ENCODE measurements around the gene GRB10.

The GRB10 gene

GRCh38 chr7:50713123-50713965 is 69.4 kb downstream of the GRB10 start:
- DNase-seq: no peak

- no peak for DNase-seq
Observed at GRCh38 chr7:50712252-50713122, 70.2 kb downstream of the GRB10 start.

DNA sequence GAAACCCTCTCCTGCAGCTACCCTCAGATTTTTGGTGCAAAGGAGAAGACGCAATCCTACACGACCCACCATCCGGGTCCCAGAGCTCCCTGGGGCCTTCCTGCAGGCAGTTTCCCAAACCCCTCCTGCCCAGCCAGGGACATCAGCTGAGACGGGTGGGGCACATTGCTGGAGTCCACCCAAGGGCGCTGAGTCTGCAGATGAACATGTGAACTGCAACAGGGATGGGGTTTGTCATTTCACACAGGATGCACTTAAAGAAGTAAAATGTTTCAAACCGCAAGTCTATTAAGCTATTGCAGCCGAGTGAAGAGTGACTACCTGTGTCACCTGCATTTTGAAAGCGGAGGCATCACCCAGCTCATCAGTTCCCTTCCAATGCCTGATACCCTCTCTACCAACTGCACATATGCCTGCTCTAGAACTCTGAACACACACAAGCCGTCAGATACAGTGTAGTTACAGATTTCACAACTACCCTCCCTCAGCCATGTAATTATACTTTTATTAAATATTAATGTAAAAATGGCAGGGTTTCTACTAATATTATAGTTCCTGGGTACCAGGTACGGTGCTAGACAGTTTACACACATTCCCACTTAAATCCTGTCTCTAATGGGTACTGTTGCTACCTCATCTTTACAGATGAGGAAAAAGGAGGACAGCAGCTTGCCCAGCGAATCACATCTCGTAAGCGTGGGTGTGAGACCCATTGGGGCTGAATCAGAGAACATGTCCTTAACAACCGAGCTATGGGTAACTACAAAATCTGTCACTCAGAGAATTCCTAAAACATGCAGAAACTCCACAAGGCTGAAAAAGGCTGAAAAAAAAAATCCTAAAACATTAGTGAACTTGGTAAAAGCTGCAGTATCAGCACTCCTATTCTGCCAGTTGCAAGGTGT is 71.2 kb downstream of the GRB10 start:
- no peak for DNase-seq

DNA sequence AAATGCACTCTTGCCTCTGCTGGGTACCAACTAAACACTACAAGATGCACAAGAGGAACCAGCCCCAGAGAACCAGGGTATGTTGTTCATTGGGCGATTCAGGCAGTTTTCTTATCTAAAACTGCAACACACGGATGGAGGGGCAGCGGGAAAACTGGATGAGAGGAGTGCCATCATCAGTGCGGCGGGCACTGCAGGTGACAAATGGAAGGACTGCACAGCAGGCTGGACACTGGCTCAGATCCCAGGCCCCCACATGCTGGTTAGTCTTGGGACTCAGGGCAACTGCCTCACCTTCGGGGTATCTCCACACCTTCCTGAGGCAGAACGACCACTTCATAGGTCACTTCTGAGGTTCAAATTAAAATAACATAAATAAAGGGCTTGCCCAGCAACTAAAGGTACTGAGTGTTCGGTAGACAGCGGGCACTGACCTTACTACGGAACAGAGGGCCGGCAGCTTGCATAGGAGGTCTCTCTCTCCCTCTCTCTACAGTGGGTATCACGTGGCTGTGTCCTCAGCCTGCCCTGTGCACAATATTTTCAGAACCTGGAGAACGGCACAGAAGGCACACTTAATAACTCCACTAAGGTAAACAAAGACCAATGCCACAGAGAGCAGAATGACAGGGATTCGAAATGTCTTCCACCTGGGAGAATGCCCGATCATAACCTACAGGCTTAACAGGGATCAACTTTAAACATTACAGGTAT is 72.1 kb downstream of the GRB10 start:
- no peak for DNase-seq

- DNase-seq: no peak
Observed at GRCh38 chr7:50709151-50709550, 73.5 kb downstream of the GRB10 start.

DNA sequence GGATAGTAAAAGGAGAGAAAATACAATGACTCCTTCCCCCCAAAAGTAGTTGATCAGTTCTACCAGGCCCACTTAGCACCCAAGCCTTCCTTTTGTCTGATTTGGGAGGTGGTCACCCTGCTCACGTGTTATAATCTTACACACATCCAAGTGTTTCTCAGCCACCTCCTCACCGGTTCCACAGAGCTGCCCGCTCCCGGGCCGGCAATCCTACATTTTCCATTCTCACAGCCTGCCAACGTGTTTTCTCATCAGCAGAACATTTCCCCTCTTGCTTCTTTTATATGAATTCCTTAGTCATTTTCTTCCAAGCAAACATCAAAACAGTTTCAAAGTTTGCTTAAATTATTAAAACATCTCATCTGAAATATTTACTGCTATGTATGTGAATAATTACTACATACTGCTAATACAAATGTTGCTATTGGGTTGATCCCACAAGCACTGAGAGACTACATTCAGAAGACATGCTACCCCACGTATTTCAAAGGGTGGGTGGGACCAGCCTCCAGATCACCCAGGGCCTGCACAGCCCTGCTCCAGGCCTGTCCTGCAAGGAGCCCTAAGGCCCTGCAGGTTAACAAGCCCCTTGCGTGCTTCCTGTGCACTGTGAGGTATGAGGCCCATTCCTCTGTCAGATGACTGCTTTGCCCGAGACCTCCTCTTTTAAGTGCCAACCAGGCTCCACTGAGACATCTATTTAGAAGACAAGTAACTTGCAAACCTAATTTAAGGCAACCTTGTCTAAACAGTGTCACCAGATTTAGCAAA is 75.3 kb downstream of the GRB10 start:
- DNase-seq: no peak

DNA sequence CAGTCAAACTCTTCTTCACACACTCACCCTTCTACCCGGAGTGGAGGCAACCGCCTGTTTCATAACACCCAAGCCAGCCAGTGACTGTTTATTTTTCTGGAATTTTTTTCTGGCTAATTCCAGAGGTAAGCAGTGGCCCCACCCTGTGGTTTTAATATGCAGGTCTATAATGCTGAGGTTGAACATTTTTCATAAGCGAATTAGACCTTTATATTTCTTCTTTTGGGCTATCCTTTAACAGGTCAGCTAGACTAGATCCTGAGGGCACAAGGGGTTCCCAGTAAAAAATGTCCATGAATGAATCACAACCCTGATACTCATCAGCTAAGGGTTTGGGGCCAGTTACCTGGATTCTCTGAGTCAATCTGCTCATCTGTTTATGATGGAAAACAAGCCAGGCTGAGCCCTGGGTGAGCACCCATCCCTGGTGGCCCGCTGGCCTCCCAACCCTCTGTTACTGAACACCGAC is 76.2 kb downstream of the GRB10 start:
- no peak for DNase-seq

GRCh38 chr7:50704844-50705243 is 77.9 kb downstream of the GRB10 start:
- DNase-seq: no peak

DNA sequence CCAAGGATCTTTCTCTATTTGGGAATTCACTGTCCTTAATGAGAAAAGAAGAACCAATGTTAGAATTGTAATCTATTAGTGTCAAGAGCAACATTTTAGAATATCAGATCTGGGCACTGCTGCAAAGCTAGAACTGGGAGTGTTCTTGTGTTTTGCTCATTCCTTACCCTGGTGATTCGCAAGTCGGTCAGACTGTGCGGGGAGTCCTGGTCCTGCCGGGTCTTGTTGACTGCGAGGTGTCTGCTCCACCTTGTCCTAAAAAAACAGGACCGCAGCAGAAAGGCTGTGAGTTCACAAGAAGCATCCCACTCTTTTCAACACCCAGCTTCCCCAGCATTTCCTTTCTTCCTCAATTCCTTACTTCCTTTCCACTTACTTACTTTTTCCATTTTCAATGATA is 79.0 kb downstream of the GRB10 start:
- no peak for DNase-seq

DNA sequence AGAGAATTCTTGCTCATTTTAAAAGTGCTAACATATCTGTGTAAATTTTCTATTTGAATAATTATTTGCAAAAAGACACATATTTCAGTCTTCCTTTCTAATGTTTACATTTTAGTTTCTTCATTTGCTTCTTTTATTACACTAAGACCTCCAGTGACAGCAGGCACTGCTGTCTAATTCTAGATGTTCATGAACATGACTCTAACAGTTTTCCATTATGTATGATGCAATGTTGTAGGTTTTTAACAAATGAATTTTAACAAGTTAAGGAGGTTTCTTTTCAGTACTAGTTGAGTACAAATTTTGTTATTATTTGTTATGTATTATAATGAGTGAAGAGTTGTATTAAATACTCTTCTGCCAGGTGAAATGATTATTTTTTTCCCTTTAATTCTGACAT is 83.6 kb downstream of the GRB10 start:
- no peak for DNase-seq

GRCh38 chr7:50697748-50698147 is 84.9 kb downstream of the GRB10 start:
- DNase-seq: no peak

DNA sequence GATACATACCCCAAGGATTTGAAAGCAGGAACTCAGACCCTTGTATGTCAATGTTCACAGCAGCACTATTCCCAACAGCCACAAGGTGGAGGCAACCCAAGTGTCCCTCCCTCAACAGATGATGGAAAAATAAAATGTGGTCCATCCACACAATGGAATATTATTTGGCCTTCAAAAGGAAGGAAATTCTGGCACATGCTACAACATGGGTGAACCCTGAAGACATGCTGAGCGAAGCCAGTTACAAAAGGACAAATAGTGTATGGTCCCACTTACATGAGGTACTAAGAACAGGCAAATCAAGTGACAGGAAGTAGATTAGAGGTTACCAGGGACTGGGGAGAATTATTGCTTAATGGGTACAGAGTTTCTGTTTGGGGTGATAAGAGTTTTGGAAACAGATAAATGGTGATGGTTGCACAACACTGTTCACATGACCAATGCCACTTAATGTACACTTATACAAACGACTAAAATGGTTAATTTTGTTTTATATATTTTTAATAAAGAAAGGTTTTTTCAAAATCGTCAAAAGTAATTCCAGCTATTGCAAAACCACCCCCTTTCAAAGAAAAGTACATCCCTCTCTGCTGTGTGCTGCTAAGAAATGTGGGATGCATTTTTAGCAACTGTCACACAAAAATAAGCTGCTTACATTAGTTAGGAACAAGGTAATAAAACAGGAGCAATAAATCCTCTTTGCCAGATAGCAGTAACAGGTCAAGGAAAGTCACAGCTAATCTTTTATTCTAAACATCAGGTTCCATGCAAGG is 85.7 kb downstream of the GRB10 start:
- DNase-seq: no peak

GRCh38 chr7:50695026-50695425 is 87.7 kb downstream of the GRB10 start:
- no peak for DNase-seq

- DNase-seq: no peak
Observed at GRCh38 chr7:50693455-50694130, 89.1 kb downstream of the GRB10 start.

DNA sequence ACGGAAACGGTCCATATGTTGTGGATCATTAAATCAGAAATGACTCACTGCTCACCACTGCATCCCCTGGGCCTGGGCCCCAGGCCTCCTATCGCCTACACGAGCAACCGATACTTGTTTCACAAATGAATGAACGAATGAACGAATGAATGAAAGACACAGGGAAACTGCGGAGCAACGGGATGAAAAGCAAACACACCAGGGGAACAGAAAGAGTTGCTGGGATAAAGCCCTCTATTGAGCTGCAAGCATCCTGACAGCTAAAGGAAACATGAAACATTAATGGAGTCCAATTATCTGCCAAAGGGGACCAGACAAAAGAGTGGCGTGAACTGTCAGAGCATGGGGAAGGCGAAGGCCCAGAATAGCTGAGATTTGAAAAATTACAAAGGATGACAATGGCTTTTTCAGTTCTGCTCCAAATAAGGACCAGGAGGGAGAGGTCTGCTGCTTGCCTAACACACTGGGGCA is 92.1 kb downstream of the GRB10 start:
- DNase-seq: no peak

DNA sequence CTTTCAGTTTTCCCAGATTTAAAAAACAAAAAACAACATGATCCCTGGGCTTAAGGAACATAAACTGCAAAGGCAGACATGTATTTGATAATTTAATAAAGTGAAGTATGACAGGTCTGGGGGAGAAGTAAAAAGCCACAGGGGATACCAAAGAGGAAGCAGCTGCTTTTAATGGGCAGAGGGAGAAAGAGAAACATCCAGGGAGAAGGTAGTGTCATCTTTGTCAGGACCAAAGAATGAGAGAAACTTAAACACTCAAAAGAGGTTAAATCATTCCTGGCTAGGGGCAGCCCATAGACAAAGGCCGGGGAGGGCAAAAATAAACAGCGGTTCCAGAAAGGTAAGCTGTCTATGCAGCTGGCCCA is 94.5 kb downstream of the GRB10 start:
- DNase-seq: no peak

- no peak for DNase-seq
Observed at GRCh38 chr7:50687575-50688225, 95.0 kb downstream of the GRB10 start.

GRCh38 chr7:50687096-50687495 is 95.6 kb downstream of the GRB10 start:
- no peak for DNase-seq

All from activated naive CD4-positive, alpha-beta T cell treated with Interleukin-2 at 50 U/mL for 16 hours (primary cell).